ENCODE results near the gene AGO1.
"Not testable (repeated sequence)": the region's sequence is repeated elsewhere in the genome, so short reads cannot be mapped to it uniquely, and the experiment has no call there.

AGO1 gene

GRCh38 chr1:35866991-35867390 is 16.0 kb upstream of the AGO1 start:
- no peak for ATAC-seq (ENCODE audit: low read depth)
- no peak for TF ChIP-seq CTCF (IDR thresholded peaks at IDR 0.05; ENCODE audit: poor library complexity, severe bottlenecking)
- no peak for DNase-seq (ENCODE audit: low spot score)
- no peaks in the 10 kb centered on the region for H3K36me3 ChIP-seq (ENCODE audit: low read depth)
- no peak overlapping the region for H3K27ac ChIP-seq (ENCODE audit: poor library complexity, severe bottlenecking)
- no peaks in the 10 kb centered on the region for H3K27me3 ChIP-seq (ENCODE audit: insufficient read depth, poor library complexity, severe bottlenecking)
- no peaks in the 10 kb centered on the region for H3K9me3 ChIP-seq (ENCODE audit: severe bottlenecking)
- no peaks in the 10 kb centered on the region for H3K4me1 ChIP-seq (ENCODE audit: insufficient read depth, poor library complexity, severe bottlenecking)
- no peak overlapping the region for H3K4me3 ChIP-seq (ENCODE audit: severe bottlenecking)

GRCh38 chr1:35869245-35869950 is 13.6 kb upstream of the AGO1 start:
- ATAC-seq (ENCODE audit: low read depth); H3K27me3 ChIP-seq (ENCODE audit: insufficient read depth, poor library complexity, severe bottlenecking); DNase-seq (ENCODE audit: low spot score); H3K4me1 ChIP-seq (ENCODE audit: insufficient read depth, poor library complexity, severe bottlenecking); H3K36me3 ChIP-seq (ENCODE audit: low read depth); H3K4me3 ChIP-seq (ENCODE audit: severe bottlenecking); H3K27ac ChIP-seq (ENCODE audit: poor library complexity, severe bottlenecking); H3K9me3 ChIP-seq (ENCODE audit: severe bottlenecking): not testable (repeated sequence)

GRCh38 chr1:35870651-35871309 is 12.2 kb upstream of the AGO1 start:
- no peak for TF ChIP-seq CTCF (IDR thresholded peaks at IDR 0.05; ENCODE audit: poor library complexity, severe bottlenecking)
- ATAC-seq (ENCODE audit: low read depth): no peak
- no peaks in the 10 kb centered on the region for H3K36me3 ChIP-seq (ENCODE audit: low read depth)
- no peaks in the 10 kb centered on the region for H3K4me1 ChIP-seq (ENCODE audit: insufficient read depth, poor library complexity, severe bottlenecking)
- no peak overlapping the region for H3K4me3 ChIP-seq (ENCODE audit: severe bottlenecking)
- no peak for DNase-seq (ENCODE audit: low spot score)
- H3K27ac ChIP-seq (ENCODE audit: poor library complexity, severe bottlenecking): no peak overlapping the region
- H3K9me3 ChIP-seq (ENCODE audit: severe bottlenecking): no peaks in the 10 kb centered on the region
- H3K27me3 ChIP-seq (ENCODE audit: insufficient read depth, poor library complexity, severe bottlenecking): no peaks in the 10 kb centered on the region

GRCh38 chr1:35873243-35873750 is 9.7 kb upstream of the AGO1 start:
- no peaks in the 10 kb centered on the region for H3K27me3 ChIP-seq (ENCODE audit: insufficient read depth, poor library complexity, severe bottlenecking)
- ATAC-seq (ENCODE audit: low read depth): no peak
- H3K4me1 ChIP-seq (ENCODE audit: insufficient read depth, poor library complexity, severe bottlenecking): no peaks in the 10 kb centered on the region
- no peak for DNase-seq (ENCODE audit: low spot score)
- no peak for TF ChIP-seq CTCF (IDR thresholded peaks at IDR 0.05; ENCODE audit: poor library complexity, severe bottlenecking)
- H3K36me3 ChIP-seq (ENCODE audit: low read depth): no peaks in the 10 kb centered on the region
- no peak overlapping the region for H3K4me3 ChIP-seq (ENCODE audit: severe bottlenecking)
- no peak overlapping the region for H3K27ac ChIP-seq (ENCODE audit: poor library complexity, severe bottlenecking)
- H3K9me3 ChIP-seq (ENCODE audit: severe bottlenecking): no peaks in the 10 kb centered on the region

- DNase-seq (ENCODE audit: low spot score); H3K27ac ChIP-seq (ENCODE audit: poor library complexity, severe bottlenecking); H3K27me3 ChIP-seq (ENCODE audit: insufficient read depth, poor library complexity, severe bottlenecking); H3K4me1 ChIP-seq (ENCODE audit: insufficient read depth, poor library complexity, severe bottlenecking); H3K4me3 ChIP-seq (ENCODE audit: severe bottlenecking); H3K9me3 ChIP-seq (ENCODE audit: severe bottlenecking); H3K36me3 ChIP-seq (ENCODE audit: low read depth); ATAC-seq (ENCODE audit: low read depth): not testable (repeated sequence)
Measured at GRCh38 chr1:35874115-35874514, 8.9 kb upstream of the AGO1 start.
